ENCODE results near the gene STPG3.

STPG3 gene

DNA sequence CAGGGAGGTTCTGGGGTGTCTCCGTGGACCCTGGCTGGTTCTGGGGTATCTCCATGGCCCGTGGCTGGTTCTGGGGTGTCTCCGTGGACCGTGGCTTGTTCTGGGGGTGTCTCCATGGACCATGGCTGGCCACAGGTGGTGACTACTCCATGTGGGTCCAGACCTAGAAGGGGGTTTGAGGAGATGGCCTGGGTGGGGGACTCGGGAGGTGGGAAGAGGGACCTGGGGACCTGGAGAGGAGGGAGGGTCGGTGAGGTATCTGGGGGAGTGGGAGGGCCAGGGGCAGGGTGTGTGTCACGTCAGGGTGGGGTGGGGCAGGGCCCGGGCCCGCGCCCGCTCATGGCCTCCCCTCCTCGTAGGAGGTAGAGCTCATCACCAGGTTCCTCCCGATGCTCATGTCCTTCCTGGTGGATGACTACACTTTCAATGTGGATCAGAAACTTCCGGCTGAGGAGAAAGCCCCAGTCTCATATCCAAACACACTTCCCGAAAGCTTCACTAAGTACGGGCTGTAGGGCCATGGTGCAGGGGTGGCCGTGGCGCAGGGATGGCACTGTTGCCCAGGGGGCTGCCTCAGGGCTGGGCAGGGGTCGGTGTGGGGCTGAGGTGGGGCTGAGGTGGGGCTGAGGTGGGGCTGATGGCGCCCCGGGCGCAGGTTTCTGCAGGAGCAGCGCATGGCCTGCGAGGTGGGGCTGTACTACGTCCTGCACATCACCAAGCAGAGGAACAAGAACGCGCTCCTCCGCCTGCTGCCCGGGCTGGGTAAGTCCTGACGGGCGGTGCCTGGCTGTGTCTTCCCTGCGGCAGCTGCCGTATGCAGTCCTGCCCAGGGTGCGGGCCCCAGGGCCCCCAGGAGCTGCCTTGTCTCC is 15.7 kb downstream of the STPG3 start:
- no peak for DNase-seq (ENCODE audit: low spot score)

GRCh38 chr9:137267933-137268355 is 16.9 kb downstream of the STPG3 start:
- no peak for DNase-seq (ENCODE audit: low spot score)

GRCh38 chr9:137268538-137269201 is 17.6 kb downstream of the STPG3 start:
- no peak for DNase-seq (ENCODE audit: low spot score)

DNA sequence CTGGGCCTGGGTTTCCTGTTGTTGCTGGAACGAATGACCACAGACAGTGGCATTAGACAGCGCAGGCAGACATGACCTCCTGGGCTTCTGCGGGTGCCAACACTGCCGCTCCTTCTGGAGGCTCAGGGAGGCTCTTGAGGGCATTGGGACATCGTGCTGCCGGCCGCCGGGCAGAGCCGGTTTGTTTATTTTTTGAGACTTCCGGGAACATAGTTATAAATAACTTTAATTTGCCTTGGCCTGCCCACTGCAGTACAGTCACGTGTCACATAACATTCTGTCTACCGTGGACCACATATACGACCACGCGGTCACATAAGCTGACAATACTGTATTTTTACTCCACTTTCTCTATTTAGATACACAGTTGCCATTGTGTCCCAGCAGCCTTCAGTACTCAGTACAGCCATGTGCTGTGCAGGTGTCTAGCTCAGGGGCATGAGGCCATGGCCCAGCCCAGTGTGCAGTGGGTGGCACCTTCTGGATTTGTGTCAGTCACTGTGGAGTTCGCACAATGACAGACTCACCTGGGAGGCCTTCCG is 18.2 kb downstream of the STPG3 start:
- no peak for DNase-seq (ENCODE audit: low spot score)

DNA sequence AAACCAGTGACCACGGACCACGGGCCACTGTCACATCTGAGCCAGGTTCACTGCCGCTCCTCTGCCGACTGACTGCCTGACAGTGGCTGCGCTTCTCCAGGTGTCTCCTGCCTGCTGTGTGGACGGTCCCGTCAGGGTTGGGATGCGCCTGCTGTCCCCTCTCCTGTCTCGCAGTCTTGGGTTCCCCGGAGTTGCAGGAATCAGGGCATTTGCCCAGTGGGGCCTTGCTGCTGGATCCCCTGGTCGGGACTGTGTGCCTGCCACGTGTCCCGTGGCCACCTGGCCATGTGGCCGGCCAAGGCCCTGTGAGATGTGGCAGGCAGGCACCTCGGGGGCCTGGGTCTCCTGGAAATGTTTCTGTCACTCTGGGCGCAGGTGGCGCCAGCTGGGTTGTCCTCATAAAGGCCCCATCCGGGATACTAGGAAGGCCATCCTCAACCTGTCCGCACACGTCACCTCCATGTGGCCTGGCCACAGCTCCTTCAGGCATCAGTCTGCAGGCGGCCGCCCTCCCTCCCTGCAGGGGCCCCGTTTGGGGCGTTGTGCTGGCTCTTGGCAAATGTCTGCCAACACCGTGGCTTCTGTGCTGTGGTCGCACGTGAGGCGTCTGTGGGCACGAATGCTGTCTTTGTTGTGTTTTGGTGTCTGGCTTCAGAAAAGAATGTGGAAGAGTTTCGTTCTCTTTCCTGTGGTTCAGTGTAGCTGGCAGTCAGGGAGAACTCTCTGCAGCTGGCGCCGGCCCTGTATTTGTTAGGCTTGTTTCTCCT is 20.0 kb downstream of the STPG3 start:
- no peak for DNase-seq (ENCODE audit: low spot score)

DNA sequence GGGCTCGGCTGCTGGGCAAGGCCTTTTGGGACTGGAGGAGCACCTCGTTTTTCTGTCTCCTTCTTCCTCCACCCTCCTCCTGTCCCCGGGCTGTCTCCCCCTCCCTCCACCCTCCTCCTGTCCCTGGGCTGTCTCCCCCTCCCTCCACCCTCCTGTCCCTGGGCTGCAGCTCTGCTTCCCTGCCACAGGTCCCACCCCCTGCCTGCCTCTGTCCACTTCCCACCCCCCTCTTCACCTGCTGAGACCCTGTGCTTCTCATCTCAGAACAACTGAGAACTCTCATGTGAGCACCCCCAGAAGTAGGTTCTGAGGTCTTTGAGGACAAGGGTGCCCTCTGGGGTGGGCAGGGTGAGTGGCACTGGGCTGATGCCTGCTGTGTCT is 20.6 kb downstream of the STPG3 start:
- no peak for DNase-seq (ENCODE audit: low spot score)

GRCh38 chr9:137272241-137273094 is 21.4 kb downstream of the STPG3 start:
- no peak for DNase-seq (ENCODE audit: low spot score)

- no peak for DNase-seq (ENCODE audit: low spot score)
These were observed 22.0 kb downstream of the STPG3 start for GRCh38 chr9:137273095-137273490.

GRCh38 chr9:137273611-137274320 is 22.7 kb downstream of the STPG3 start:
- no peak for DNase-seq (ENCODE audit: low spot score)

DNA sequence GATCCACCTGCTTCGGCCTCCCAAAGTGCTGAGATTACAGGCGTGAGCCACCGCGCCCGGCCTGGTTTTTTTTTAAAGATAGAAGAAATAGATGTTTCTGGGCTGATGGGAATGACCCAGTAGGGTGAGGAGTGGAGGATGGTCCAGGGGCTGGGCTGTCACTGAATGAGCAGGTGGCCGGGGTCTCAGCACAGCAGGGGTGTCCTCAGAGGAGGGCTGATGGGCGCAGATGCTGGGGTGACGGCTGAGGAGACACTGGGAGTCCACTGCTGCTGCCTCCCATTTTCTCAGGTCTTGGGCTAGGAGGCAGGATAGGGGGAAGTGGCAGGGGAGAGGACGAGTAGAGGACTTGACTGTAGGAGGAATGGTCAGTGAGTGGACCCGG is 24.1 kb downstream of the STPG3 start:
- DNase-seq (ENCODE audit: low spot score), result no peak

DNA sequence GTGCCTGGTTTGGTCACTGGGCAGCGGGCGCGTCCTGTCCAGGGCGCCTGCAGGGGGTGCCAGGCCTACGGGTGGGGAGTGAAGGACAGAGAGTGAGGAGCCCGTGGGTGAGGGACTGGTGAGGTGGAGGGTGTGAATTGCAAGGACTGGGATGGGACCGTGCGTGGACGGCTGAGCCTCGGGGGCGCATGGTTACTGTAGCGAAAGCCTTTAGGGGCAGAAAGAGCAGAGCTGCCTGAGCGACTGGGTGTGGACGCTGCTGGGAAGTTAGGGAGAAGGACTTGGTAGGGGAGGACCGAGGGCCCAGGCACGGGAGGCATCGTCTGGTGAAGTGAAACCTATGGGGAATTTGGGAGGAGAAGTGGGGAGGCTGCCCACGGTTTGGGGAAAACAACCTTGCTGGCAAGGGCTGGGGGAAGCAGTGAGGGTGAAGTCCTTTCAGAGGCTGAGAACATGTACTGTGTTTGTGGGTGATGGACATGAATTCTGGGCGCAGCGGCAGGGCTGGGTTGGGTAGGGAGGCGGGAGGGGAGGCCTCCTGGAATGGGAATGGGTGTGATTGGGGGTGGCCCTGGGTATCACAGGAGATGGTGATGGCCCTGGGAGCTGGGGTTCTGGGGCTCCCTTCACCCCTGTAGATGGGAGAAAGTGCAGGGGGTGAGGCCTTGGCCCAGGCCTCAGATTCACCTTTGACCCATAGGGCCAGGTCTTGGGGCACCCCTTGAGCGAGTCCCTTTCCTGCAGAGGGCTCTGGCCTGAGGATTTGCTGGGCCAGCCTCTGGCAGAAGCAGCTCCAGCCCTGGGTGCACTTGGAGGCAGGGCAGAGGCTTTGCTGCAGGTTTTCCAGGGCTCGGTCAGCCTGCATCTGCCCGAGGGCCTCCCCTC is 24.7 kb downstream of the STPG3 start:
- DNase-seq (ENCODE audit: low spot score), result no peak

DNA sequence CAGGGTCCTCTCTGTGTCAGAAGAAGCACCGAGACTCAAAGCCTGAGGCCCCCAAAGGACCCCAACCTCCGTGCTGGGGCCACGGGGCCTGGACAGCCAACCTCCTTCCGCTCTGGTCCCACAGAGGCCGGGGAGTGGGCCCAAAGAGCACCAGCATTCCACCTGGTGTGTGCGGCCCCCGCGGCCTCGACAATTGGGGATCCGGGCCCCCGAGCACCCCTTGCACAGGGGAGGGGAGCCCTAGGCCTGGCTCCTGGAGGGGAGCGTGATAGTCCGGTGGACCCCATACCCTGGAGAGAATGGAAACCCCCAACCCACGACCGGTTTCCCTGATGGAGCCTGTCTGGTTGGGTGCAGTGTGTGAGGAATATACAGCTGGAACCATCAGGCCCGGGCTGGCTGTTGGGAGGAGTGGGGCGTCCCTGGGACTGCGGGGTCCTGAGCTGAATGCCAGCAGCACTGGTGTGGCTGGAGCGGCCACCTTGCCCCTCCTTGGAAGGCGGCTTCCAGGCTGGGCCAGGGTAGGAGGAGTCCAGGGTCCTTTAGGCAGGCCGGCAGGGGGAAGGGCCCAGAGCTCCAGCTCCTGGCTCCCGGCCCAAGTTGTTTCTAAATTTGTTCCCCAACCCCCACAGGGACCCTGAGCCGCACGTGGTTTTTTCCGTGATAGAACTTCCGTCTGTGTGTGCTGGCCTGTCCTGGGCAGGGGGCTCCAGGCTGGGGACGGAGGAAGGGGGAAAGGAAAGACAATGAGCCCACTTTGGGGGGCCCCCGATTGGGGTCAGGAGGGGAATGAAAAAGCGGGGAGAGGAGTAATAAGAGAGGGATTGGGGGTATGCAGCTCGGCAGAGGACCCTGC is 25.6 kb downstream of the STPG3 start:
- DNase-seq (ENCODE audit: low spot score), result no peak

GRCh38 chr9:137277329-137278041 is 26.4 kb downstream of the STPG3 start, which contains the start of gene TOR4A:
TOR4A (plus strand) TSS chr9:137277726; CDS start chr9:137278690, 964 bp downstream.
- DNase-seq (ENCODE audit: low spot score), result peak; percentile 41

DNA sequence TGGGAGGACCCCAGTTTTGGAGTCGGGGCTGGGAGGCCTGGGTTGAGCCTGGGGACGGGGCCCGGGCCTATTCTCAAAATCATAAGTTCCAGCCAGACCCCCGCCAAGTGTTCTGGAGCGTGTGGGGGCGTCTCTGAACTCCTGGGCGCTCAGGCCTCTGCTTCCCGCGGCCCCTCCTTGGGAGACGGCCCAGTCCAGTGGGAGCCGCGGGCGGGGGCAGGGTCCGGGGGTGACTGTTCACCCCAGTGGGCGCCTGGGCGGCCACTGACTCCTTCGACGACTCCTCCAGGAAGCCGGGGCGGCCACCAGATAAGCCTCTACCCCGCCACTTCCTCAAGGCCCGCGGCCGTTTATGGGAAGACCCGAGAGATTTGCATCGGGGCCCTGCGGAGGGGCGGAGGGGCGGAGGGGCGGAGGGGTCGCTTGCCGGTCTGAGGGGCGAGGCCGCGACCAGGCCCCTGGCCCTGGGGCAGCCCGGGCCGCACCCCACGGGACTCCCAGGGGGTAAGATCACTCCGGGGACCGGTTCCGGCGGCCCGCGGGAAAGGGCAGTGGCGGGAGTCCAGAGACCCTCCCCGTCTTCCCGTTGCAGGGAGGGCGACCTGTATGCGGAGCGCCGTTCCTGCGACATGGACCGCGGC is 27.1 kb downstream of the STPG3 start:
- no peak for DNase-seq (ENCODE audit: low spot score)

DNA sequence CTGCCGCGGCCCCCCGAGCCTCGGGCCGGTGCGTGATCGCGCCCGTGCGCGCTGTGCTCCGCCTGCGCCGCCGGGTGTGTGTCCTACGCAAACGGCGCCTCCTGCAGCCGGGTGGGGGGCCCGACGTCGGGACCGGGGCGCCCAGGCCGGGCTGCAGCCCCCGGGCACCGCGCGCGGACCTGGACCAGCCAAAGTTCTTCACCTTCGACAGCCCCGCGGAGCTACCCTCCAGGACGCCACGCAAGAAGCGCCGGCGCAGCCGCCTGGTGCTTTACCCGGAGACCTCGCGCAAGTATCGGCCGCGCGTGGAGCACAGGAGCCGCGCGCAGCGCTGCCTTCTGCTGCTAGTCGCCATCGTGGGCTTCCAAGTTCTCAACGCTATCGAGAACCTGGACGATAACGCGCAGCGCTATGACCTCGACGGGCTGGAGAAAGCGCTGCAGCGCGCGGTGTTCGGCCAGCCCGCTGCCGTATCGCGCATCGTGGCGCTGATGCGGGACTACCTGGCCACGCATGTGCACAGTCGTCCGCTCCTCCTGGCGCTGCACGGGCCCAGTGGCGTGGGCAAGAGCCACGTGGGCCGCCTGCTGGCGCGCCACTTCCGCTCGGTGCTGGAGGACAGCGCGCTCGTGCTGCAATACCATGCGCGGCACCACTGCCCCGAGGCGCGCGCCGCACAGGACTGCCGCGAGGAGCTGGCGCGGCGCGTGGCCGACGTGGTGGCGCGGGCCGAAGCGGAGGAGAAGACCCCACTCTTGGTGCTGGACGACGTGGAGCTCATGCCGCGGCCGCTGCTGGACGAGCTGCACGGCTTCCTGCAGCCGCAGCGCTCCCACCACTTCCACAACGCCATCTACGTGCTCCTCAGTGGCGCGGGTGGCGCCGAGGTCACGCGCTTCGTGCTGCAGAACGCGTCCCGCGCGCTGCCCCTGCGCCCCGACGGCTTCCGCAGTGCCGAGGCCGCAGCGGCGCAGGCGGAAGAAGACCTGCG is 27.9 kb downstream of the STPG3 start:
- DNase-seq (ENCODE audit: low spot score), result no peak

GRCh38 chr9:137279741-137280473 is 28.8 kb downstream of the STPG3 start:
- DNase-seq (ENCODE audit: low spot score), result no peak

Data from pons (tissue), 1 donor.